NCI-H128 (cell line): ENCODE measurements around the gene LRRC25.
A peak's percentile ranks its signal among the peaks of the same experiment; 100 is the strongest.
"Not testable (repeated sequence)": the region's sequence is repeated elsewhere in the genome, so short reads cannot be mapped to it uniquely, and the experiment has no call there.

Experiments used
- DNase-seq: peaks from one replicate; lab custom pipeline; 2025; ENCODE audit not compliant: unreplicated experiment; lab: John Stamatoyannopoulos, UW

Gene LRRC25

DNA sequence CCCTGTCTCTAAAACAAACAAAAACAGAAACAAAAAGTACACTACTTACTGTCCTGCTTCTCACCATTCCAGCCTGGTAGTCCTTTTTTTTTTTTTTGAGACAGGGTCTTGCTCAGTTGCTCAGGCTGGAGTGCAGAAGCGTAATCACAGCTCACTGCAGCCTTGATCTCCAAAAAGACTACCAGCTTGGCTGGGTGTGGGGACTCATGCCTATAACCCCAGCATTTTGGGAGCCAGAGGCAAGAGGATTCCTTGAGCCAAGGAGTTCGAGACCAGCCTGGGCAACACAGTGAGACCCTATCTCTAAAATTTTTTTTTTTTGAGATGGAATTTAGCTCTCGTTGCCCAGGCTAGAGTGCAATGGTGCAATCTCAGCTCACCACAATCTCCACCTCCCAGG lies 16.6 kb downstream of the LRRC25 start:
- no peak for DNase-seq

- no peak for DNase-seq
Measured at GRCh38 chr19:18379803-18380747, 17.3 kb downstream of the LRRC25 start.

- DNase-seq, result no peak
Measured at GRCh38 chr19:18377026-18377425, 20.4 kb downstream of the LRRC25 start.

DNA sequence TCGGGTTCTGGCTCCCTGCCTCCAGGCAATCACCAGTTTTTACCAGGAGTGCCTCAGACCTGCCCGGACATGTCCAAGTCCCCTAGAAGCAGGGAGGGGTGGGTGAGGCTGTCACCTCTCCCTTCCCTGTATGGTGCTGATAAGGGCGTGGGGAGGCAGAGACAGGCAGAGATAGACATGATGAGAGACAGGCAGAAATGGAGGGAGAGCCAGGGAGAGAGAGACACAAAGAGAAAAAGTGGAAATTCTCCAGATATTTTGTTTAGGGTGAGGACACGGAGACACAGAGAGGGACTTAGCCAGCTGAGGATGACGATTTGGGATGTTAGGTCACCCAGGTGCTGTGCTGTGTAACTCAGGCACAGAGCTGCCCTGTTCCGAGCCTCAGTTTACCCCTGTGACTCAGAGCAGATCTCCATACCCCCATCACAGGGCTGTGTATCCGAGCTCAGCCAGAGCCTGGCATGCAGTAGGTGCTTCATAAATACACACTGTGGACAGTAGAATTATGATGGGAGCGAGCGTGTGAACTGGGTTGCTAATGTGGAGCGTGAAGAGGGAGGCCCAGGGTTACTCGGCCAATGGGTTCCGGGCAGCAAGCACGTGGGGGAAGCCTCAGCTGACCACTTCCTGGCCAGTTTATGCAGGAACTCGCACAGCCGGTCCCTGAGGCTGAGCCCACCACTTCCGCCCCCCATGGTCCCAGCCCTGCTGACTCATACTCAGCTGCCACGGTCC lies 23.4 kb downstream of the LRRC25 start:
- no peak for DNase-seq

DNA sequence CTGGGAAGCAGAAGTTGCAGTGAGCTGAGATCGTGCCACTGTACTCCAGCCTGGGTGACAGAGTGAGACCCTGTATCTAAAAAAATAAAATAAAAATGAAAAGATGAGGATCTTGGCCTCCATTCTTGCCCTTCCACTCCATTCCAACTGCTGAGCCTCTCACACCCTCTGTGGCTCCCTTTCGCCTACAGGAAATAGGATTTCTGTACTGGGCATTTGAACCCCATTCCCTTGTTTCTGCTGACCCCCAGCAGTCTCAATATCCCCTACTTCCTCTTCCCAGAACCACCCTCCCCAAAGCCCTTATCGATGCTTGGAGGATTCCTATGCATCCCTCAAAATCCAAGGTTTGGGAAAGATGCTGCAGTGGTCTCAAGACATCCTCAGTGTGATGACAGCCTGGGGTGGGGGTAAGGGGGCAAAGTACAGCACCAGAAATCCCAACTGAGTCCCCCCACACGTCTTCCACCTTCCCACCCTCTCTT lies 24.0 kb downstream of the LRRC25 start:
- DNase-seq, result no peak

DNA sequence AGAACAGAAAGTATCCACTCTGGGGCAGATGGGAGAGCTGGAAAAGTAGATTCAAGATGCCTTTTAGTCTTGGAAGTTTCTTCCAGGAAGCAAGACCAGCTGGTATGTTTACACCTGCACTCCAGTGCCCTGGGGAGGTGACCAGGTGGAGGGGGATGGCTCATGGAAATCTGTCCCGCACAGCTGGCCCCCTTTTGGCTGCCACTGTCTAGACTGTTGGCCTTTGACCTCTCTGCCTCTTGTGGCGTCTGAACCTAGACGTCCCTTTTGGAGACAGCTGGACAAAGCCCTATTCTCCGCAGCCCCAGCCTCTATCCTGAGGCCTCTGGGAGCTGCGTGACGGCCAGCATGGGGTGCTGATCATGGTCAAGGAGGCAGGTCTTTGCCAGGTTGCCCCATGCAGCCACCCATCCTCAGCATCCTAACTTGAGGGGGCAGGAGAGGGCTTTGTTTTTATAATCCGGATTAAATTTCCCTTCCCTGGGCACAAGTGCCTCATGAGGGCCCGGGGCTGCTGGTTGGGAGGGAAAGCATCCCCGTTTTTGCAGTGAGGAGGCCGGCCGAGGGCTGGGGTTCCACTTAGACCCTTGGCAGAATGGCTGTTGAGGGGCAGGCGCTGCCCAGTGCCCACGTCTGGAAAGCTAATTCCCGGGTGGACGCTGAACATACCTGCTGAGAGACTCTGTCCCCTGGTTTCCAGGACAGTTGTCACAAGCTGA lies 28.8 kb downstream of the LRRC25 start:
- DNase-seq, result no peak

DNA sequence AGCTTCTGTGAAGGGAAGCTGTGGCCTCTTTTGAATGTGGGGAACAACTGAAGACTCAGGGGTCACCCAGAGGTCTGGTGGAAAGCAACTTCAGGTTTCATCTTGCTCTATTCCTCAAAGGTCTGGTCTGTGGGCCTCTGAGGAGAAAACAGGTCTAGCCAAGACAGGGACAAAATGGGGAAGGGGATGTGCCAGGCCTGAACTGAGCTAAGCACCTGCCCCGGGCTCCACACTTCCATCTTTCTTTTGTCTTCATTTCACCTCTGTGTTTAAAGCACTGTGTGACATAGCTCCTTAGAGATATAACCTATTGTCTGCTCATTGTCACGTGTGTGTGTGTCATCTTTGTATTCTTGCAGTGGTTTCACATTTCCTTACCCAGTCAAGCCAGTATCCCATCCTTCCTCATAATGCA lies 31.4 kb downstream of the LRRC25 start:
- DNase-seq, result no peak

DNA sequence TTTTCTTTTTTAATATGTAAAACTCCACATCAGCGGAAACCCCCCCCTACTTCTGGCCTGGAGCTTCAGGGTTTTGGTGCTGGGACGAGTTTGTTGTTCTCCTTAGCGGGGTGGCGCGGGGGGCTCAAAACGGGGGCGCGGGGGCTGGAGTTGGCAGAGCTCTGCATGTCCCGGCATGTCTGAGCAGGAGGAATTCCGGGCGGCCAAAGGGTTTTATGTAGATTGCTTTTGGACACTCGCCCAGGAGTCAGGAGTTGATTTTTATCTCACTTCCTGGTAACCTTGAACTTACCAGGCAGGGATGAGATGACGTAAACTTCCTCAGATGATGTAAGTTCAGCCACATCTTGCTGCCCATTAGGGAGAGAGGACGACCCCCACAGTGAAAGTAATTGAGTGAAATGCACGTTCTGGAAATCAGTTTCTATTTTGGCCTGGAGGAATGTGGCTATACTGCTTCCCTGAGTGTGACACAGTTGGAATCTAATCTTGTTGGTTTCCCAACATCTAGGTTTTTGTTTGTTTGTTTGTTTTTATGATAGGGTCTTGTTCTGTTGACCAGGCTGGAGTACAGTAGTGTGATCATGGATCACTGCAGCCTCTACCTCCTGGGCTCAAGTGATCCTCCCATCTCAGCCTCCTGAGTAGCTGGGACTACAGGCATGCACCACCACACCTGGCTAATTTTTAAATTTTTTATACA lies 32.4 kb downstream of the LRRC25 start:
- DNase-seq, result peak; percentile 17

DNA sequence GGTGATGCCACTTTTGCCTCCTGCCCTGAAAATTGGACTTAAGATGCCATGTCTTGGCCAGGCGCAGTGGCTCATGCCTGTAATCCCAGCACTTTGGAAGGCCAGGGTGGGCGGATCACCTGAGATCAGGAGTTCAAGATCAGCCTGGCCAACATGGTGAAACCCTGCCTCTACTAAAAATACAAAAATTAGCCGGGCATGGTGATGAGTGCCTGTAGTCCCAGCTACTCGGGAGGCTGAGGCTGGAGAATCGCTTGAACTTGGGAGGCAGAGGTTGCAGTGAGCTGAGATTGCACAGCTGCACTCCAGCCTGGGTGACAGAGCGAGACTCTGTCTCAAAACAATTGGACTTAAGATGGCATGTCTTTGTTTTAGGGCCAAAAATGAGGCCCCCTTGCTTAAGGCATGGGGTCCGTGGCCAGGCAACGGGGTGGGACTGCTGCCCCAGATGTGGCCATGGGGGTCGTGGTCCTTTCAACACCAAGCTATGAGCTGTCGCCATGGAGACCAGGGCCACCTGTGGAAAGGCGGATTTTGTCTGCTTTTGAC lies 33.1 kb downstream of the LRRC25 start:
- not testable (repeated sequence) for DNase-seq

- DNase-seq, result no peak
Measured at GRCh38 chr19:18363787-18364186, 33.6 kb downstream of the LRRC25 start.

- no peak for DNase-seq
Measured at GRCh38 chr19:18362934-18363542, 34.4 kb downstream of the LRRC25 start.

DNA sequence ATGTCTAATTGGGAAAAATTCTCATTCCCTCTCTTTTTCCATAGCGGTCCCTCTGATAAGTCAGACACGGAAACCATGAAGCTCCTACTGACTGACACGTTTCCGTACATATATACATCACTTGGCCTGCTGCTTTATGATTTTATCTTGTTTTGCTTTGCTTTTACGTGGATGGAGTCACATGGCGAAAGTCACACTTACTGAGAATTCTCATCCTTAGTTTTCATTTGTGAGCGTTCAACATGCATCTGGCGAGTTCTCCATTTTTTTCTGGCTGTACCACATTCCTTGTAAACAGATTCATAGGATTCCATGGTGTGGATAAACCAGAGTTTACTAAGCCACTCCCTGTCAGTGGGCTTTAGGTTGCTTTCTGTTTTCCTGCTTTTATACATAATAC lies 35.8 kb downstream of the LRRC25 start:
- DNase-seq, result no peak

- no peak for DNase-seq
Measured at GRCh38 chr19:18357041-18357440, 40.4 kb downstream of the LRRC25 start.

- DNase-seq, result not testable (repeated sequence)
Measured at GRCh38 chr19:18354743-18355142, 42.7 kb downstream of the LRRC25 start.

DNA sequence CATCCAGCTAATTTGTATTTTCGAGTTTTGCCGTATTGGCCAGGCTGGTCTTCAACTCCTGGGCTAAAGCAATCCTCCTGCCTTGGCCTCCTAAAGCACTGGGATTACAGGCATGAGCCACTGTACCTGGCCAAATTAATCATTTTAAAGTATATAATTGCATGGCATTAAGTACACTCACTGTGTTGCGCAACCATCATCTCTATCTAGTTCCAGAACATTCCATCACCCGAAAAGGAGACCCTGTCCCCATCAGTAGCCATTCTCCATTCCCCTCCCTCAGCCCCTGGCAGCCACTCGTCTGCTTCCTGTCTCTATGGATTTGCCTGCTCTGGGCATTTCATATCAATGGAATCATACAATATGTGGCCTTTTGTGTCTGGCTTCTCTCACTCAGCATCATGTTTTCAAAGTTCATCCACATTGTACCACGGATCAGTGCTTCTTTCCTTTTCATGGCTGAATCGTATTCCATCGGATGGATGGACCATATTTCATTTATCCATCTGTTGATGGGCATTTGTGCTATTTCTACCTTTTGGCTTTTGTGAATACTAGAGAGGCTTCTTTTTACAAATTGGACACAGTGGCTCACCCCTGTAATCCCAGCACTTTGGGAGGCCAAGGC lies 43.9 kb downstream of the LRRC25 start:
- no peak for DNase-seq

- DNase-seq, result no peak
Measured at GRCh38 chr19:18351544-18351943, 45.9 kb downstream of the LRRC25 start.

- no peak for DNase-seq
Measured at GRCh38 chr19:18350490-18350889, 46.9 kb downstream of the LRRC25 start.

DNA sequence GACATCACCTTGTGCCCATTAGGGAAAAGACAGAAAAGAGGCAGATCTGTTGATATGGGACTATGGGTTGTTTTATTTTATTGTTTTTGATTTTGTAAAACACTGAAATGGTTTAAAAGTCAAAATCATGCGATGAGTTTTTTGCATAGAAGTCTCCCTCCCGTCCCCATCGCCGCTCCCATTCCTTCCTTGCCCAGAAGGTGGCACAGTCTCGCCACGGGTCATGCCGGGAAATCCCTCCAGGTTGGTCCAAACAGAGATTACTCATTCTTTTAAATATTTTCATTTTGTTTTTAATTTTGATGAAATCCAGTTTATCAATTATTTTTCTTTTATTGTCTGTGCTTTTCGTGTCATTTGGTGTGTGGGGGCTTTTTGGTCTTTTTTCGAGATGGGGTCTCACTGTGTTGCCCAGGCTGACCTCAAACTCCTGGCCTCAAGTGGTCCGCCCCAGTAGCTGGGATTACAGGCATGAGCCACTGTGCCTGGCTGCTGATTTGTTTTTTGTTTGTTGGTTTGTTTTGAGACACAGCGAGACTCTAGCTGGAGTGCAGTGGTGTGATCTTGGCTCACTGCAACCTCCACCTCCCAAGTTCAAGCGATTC lies 47.8 kb downstream of the LRRC25 start:
- DNase-seq, result no peak

DNA sequence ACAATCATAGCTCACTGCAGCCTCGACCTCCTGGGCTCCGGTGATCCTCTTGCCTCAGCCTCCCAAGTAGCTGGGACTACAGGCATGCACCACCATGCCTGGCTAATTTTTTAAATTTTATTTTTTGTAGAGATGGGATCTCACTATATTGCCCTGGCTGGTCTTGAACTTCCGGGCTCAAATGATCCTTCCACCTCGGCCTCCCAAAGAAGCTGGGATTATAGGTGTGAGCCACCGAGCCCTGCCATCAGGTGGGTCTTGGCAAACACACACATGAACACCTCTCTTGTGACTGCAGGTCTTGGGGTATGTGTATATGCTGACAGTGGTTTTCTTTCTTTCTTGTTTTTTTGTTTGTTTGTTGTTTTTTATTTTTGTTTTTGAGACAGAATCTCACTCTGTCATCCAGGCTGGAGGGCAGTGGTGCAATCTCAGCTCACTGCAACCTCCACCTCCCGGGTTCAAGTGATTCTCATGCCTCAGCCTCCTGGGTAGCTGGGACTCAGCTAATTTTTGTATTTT lies 48.5 kb downstream of the LRRC25 start:
- not testable (repeated sequence) for DNase-seq
